HG03066 (cell line): ENCODE results near the gene MESD.

Experiments used
- ATAC-seq: cut with Tn5 transposase; IDR thresholded peaks from one replicate; pipeline ENCODE4 v1.9.1; 2021; ENCODE audit warnings: low read depth; ENCODE audit not compliant: unreplicated experiment

Gene MESD

DNA sequence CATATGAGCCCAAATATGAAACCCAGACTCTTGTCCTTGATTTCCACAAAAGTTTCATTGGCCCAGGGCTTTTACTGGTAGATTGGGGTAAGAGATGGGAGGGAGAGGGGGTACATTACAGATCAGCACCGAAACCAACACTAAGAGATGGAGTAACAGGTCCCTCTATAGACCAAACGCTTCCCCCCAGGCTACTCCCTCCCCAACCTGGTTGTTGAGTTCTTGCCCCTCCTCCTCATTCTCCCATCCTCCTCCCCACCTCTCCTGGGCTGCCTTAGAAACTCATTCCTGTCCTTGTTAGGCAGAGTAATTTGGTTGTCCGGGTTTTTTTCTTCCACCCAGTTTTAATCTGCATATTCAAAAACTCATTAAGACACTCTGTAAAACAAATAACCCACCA lies 74.1 kb downstream of the MESD start:
- no peak for ATAC-seq

DNA sequence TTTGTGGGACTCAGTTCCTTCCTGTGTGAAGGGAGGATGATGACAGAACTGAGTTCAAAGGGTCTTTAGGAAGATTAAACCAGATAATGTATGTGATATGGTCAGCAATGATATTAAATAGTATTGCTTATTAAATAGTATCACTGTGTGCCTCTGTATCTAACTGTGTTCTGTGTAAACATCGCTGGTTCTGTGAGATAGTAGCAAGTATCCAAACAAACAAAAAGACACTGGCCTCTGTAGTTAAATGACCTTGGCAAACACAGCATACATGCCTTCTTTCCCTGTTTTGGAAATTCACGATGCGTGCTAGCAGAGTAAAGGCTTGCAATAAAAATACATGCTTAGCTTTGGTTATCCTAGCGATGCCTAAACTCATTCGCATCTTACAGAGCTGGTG lies 76.1 kb downstream of the MESD start:
- no peak for ATAC-seq

DNA sequence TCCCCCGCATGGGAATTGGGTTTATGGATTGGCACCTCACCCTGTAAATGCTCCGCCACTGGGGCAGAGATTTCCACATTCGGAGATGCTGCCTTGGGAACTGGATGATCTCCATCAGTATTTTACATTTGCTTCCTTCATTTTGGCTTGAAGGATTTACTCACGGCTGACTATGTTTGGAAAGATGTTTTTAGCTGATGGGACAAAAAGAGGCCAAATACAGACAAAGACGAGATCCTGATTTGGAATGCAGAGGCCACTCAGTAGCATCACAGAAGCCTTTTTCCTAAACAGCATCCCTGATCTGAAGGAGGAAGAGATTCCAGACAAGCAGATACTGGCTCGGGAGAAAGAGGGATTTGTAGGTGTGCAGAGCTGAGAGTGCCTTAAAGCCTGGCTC lies 76.9 kb downstream of the MESD start:
- no peak for ATAC-seq

DNA sequence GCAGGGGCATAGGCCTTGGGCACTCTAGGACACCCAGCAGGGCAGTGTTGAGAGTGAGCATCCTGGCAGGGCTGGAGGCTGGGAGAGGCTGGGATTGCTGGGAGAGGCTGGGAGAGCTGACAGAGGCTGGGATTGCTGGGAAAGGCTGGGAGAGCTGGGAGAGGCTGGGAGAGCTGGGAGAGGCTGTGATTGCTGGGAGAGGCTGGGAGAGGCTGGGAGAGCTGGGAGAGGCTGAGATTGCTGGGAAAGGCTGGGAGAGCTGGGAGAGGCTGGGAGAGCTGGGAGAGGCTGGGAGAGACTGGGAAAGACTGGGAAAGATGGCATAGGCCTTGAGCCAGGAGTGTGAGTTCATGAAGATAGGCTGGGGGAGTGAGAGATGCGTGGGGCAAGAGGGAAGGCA lies 77.8 kb downstream of the MESD start:
- ATAC-seq, result no peak

DNA sequence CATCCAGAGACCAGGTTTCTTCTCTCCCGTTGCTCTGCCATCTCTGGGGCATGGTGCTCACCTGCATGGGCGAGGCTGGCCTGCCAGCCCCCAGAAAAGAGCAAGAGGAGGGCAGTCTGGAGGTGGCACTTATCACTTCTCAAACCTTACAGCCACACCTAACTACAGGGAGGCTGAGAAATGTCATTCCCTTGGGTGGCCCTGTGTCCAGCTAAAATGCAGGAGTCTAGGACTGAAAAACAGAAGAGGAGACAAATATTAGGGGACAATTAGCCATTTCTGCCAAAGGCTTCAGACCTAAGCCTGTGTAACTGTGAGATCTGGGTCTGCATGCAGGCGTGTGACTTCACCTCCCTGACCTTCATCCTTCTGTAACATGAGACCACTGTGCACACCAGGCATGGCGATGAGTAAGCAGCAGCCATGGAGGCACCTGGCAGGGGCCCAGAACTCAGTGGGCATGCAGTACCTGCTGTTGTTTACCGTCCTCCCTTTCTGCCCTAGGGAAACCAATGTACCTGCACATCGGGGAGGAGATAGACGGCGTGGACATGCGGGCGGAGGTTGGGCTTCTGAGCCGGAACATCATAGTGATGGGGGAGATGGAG lies 83.4 kb downstream of the MESD start:
- ATAC-seq, result no peak

DNA sequence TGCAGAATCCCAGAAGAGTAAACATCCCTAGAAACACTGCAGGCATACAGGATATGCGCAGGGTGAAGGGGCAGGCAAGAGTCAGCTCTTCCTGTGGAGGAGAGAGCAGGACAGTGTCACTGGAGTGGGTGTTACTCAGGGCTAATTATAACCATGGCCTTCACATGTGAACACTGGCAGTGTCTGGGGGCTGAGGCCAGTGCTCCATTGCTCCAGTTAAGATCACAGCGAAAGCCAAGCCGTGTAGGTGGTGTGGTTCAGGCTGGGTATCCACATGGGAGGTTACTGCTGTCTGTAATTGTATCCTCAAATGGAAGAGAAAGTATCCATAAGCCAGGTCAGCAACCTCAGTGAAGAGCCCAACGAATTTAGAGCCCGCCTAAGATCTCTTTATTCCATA lies 84.6 kb downstream of the MESD start:
- no peak for ATAC-seq

DNA sequence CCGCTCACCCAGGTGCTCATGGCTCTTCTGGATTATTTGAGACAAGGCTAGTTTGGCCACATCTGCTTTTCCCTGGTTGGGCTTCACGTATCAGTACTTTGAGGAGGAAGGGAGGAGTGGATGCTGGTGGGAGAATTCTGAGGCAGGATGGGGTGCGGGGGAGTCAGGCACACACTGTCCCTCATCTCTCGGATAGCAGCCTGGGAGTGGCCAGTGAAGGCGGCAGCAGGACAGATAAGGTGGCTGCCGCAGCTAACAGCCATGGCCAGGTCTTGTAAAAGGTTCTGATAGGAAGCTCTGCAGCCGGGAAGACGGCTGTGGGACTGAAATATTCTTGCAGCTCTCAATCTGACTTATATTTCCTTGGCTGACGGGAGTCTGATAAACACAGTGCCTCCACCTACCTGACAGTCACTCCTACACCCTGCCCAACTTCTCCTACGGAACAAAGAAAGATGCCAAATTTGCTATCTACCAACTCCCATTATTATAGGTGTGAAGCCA lies 87.3 kb downstream of the MESD start:
- no peak for ATAC-seq

DNA sequence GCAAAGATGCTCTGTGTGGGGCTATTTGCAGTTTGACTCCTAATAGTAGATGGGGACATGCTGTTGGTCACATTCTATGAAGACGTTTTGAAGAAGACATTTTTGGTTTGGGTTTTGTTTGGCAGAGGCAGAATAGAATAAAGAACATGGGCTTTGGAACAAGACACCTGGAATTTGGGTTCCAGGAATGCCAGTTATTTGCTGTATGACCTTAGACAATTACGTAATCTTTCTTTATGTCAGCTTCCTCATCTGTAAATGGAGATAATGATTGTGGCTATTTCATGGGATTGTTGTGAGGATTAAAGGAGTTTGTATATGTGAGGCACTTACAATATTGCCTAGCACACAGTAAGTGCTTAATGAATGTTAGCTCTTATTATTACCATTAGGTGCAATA lies 91.6 kb downstream of the MESD start:
- no peak for ATAC-seq
